GM21515 (cell line): ENCODE measurements around the gene NHS.
A peak's percentile ranks its signal among the peaks of the same experiment; 100 is the strongest.

ENCODE experiments used
- ATAC-seq: cut with Tn5 transposase; IDR thresholded peaks from one replicate; pipeline ENCODE4 v1.9.1; 2021; ENCODE audit not compliant: unreplicated experiment

The NHS gene

DNA sequence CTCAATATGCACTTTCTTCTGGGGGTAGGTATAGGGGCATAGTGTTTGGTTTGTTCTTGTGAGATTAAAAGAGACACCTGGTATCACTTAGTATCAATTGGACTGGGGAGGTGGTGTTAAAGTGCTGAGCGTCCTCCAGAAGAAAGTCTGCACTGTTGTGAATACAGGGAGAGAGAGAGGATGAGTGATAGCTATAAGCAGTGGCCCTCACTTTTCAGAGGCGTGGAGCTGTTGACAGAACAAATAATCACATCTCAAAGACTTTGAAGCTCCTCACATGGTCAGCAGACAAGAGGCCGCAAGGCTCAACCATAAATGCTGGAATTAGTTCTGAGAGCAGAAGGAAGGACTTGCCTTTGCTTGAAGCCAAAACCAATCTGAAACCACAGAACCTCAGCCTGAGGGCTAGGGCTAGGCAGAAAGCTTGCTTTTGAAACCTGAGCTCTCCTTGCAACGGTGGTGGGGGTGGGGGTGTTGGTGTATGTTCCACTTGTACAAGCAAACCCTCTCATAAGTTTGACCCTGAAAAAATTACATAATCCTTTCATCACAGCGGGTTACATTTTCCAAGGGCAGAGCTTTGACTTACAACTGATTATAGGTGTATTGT lies 239.1 kb downstream of the NHS start:
- ATAC-seq, result peak; percentile 76

DNA sequence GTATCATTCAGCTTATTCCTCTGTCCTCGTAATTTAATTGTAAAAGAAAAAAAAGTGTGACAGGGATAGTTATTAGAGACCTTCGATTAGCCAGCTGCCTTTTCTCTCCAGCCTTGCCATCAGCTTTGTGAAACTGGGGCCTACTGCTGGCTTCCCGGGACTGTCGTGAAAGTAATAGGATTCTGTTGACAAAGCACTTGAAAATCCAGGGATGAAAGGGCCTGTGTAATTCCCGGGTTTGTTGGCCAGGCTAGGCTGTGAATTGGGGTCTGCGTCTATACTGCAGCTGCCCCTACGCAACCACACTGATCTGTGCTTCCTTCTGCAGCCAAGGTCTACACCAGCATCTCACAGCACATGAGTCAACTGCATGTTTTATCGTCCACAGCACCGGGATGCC lies 241.9 kb downstream of the NHS start:
- no peak for ATAC-seq

DNA sequence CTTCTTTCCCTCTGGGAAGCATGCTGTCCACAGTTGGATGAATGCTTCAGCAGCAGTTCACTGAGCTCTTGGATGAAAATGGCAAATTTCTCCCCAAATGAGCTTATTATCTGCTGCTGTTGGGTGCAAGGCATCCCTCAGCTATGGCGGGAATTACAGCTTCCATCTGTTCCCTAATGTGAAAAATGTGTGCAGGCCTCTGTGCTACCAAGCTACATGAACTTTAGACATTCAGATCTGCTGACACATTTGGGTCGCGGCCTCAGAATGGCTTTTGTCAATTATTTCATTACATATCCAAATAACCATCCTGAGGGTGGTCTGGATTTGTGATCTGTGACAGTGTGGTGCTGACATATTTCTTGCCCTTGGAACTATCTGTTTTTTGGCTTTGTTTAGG lies 242.8 kb downstream of the NHS start:
- ATAC-seq, result no peak

DNA sequence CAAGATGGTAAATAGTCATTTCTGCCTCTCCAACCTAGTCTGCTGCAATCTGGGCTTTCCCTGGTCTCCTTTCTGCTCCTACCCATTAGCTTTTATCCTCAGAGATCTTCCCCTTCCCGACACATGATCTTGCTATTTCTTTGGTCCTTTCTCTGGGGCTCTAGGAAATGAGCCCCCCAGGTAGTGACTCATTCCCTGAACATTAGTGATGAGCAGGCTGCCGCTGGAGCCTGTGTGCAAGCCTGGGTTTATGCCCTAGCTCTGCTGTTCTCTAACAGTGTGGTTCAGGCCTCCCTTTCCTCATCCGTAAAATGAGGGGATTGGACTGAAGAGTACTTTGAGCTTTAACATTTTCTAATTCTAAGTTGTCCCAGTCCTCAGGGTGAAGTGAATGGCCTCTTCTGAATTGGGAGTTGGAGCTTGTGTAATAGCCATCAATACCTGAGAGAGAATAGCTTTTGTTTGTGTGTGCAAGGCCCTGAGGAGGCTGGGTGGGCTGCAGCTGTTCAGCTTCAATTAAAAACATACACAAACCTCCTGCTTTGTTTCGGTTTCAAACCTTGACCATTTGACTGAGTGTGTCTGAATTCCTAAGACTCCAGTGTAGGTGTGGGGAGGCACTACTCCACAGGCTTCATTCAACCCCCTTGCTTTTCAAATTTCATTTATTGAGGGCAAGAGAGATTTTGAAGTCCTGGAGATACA lies 246.7 kb downstream of the NHS start:
- no peak for ATAC-seq

DNA sequence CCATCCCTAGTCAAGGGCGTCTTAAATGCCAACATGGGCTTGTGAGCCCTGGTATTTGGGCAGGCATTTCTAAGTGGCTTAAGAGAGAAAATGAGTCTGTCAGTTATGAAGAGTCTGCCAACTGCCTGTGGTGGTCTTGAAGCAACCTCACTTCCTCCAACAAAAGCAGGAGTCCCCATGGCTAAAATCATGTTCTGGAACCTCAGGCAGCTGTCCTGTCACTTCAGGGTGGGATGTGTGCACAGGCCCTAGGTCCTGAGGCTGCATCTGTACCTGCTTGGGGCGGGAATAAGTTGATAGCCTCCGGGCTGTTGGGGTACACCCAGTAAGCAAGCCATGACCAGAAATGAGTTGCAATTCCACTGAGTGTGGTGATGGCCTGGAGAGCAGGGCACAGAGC lies 247.3 kb downstream of the NHS start:
- ATAC-seq, result no peak

DNA sequence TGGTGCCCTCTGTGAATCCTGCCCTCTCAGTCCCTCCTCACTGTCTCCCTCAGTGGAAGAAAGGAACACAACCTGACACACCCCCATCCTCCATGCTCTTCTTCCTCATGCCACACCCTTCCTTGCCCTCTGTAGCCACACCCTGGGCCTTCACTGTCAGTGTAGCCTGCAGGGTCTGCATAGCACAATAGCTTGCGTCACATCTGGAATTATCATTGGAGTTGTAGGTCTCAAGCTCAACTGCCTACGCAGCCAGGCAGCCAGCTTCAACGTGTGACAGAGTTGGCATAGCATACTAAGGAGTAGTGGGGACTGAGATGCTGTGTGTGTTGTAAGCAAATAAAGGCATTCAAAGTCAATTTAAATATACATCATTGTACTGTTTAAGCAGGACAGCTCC lies 248.8 kb downstream of the NHS start:
- no peak for ATAC-seq

DNA sequence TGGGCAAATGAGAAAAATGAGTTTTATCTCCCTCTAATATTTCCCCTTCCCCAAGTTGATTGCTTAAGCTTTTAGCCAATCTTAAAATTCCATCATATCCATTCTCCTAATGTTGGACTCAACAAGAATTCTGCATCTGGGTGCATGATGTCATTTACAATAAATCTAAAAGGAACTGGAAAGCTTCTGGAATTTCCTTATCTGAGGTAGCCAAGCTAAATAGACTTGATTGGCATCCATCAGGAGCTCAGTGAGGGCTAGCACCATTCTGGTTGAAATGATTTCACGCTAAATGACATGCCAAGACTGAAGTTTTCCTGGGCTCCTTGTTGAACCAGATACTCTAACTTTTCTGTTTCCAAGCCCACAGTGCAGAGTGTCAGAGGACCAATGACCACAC lies 252.0 kb downstream of the NHS start:
- ATAC-seq, result no peak

DNA sequence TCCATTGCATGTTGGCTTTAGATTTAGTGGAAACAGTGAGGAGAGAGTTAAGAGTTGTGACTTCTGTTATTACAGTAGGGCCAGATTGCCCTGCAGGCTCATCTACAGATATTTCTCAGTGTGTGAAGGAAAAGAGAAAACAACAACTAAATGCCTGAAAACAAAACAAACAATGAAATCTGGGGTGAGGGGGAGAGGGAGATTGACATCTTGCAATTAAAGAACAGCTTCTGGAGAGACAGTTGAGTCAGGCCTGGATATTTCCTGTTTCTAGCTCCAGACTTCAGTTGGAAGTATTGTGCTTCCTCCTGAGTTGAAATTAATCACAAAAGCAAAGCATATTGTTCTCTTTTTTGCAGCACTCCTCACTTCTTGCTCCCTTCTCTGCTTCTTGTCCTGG lies 254.0 kb downstream of the NHS start:
- ATAC-seq, result no peak

DNA sequence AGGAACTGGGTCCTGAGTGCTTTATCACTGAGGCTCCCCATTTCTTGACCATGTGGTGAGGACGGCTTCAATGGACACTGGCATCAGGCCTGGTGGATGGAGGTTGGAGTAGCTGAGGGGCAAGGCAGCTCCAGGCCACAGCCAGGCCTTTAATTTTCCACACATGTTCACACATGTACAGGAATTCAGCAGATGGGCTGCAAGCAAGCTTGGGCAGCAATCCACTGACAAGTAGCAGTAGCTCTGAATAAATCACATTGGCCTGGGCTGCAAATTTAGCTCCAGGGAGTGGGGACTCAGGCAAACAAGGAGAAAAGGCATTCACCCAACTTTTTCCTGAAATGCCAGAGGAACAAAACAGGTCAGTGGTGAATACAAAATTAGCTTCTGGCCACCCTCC lies 254.5 kb downstream of the NHS start:
- no peak for ATAC-seq

DNA sequence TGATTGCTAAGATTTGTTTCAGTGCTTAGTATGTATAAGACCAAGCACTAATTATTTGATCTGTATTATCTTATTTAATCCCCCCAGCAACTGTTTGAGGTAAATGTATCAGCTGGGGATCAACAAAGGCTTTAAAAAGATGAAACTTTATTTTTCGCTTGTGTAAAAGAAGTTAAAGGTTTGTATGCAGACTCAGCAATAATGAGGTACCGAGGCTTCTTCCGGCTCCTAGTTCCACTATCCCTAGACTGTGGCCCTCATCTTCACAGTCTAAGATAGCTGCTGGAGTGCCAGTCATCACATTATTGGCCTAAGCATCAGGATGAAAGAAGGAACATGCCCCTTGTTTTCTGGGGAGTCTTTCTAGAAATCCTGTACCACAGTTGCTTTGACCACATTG lies 256.6 kb downstream of the NHS start:
- ATAC-seq, result no peak

DNA sequence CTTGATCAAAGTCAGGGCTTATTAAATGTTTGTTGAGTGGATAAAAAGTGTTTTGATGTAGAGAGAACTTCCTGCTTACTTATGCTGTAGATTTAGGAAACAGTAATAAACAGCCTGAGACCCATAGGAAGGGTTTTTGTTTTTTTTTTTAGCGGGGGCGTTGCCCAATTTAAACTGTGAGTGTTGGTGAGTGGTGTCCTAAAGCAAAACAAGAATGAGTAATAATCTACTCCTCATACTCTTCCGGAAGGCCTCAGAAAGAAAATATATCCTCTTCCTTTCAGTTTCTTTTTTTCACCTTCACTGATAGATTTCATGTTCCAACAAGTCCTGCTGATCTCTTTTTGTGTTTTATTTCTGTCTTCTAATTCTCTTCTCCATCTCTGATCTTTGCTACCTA lies 257.9 kb downstream of the NHS start:
- no peak for ATAC-seq

DNA sequence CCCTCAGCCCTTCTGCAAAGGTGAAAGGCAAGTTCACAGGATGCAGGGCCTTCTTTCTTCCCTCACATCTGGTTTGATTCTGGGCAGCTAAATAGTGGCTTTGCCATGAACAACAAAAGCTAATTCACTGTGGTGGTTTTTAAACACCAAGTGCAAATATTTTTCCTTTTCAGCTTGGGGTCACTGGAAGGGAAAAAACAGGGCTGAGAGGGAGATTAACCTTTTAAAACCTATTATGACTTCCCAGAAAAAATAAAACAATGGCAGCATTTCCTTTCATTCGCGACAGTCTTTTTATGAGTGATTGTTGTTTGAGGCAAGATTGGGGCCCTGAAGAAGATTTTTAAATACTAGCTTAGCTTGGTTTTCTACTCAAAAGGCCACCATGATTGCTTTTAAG lies 258.5 kb downstream of the NHS start:
- ATAC-seq, result no peak

DNA sequence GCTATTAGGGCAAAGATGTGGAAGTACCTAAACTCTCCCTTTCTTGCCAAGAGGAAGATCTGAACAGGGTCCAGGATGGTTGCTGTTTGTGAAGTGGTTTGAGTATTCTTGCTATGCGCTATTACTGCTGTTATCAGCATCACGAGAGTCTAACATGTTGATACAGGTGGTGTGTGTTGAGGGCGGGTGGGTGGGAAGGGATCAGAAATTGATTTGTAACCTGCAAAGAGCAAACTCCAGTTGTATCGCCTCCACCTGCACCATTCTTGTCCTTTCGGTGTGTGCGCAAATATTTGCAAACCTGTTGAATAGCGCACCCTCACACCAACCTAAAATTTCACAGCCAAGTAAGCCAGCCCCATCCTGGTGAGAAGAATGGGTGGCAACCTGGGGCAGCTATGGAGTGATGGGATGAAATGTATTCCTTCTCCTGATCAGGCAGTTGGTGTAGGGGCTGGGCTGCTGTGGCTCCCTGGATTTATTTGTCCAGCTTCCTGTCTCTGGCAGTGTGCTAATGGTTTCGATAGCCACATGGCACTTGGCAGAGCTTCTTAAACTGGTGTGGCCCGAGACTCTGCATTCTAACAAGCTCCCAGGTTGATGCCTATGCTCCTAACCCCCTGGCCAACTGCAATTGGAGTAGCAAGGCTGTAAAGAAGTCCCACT lies 259.7 kb downstream of the NHS start:
- ATAC-seq, result no peak

DNA sequence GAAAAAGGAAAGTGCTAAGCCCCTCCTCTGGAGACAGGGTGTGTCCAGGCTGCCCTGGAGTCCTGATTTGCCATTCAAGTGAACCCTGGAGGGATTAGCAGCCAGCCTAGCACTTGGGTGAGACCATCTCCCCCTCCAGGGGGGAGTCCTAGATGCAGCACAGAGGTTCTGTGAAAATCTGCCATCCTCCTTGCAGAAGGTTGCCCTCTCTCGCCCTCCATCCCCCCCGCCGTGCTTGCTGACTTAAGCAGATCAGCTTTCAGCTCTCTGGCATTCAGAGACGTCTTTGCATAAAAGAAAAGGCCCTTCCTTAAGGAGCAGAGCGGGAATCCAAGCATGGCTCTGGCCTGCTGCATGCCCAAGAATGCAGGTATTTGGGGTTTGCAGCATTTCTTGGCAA lies 260.2 kb downstream of the NHS start:
- no peak for ATAC-seq

DNA sequence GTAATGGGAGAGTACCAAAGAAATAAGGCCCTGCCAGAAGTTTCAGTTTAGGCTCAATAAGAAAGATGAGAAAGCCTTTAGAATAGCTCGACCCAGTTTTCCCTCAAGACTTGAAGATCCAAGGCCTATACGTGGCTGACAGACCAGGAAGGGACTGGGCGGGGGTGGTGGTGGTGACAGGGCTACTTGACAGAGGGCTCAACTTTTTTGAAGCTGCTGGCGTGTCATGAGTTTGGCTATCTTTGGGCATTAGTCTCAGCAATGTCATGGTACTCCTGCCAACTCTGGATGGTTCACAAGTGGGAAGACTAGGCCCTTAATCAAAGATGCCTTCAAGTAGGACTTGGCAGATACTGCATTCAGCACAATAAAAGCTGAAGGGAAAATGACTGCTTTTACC lies 262.2 kb downstream of the NHS start:
- ATAC-seq, result no peak

DNA sequence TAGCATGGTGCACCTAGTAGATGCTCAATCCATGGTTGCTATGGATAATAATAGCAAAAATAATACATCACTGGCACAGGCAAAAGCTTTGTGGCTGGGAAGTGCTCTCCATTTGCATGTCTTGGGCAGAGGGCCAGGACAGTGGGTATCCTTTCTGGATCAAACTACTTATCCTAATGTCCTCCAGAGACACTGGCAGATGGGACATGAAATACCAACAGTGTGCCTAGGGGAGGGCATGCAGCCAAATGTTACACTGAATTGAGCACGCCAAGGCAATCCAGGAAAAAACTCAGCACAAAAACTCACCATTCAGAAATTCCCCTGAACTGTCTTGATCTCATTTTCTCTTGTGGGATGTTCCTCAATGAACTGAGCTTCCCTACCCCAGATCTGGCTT lies 263.7 kb downstream of the NHS start:
- no peak for ATAC-seq

DNA sequence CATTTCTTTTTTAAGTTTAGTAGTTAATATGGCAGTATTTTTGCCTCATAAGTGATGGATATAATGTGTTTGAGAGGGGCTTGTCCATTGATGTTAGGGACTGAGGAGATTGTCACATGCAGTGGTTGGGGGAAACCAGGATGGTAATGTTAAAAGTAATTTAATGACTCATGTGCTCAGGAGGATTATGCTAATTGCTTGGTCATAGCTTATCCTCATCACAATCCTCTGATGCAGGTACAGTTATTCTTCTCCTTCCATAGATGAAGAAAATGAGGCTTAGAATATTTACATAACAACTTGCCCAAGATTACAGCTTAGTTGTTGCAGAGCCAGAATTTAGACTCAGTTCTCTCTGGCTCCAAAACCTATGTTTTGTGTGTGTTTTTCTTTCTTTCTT lies 267.9 kb downstream of the NHS start:
- ATAC-seq, result no peak

DNA sequence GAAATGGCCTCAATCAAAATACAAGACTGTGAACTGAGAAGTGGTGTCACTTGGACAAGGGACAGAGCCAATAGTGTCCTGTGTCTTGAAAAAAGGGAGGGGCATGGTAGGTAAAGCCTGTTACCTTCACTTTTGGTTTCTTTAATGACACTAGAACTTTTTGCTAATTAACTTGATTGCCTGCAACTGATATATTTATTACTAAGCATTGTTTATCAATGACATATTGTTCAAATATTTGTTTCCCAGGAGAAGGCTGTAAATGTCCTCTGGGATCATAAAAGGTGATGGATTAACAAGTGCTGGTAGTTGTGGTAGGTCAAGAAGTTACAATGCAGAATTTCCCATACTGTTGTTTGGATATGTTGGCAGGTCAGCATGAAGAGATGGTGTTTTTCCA lies 268.5 kb downstream of the NHS start:
- no peak for ATAC-seq

DNA sequence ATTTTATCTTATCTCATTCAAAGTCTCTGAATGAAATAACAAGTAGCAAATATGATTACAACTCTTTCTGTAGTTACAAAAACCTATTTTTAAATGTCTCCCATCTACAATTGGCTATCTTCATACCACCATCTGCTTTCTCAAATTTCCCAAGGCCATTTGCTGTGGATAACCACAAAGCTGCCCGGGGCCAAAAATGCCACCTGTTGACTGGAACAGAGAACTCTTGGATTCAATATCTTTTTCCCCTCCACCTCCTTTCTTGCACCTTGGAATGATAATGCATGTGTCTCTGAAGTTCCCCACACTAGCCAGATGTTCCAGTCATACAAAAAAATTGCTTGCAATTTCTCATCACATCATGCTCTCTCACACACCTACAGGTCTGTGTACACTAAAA lies 269.0 kb downstream of the NHS start:
- no peak for ATAC-seq

DNA sequence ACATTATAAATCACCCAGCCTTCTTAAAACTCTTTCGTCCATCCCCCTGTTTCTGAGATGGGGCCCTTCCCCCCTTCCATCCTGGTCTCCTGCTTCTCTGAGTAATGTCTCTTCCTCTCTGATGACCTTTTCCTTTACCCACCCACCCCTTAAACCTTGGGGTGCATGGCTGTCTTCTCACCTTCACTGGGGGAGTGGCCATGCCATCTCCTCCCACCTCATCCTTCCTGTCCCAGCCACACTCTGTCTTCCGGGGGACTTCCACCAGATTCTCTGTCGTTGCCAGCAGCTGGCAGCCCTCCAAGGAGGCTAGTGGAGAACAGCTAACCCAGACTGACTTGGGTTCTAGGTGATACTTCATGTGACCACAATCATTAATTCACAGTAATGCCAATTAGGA lies 279.1 kb downstream of the NHS start:
- no peak for ATAC-seq

DNA sequence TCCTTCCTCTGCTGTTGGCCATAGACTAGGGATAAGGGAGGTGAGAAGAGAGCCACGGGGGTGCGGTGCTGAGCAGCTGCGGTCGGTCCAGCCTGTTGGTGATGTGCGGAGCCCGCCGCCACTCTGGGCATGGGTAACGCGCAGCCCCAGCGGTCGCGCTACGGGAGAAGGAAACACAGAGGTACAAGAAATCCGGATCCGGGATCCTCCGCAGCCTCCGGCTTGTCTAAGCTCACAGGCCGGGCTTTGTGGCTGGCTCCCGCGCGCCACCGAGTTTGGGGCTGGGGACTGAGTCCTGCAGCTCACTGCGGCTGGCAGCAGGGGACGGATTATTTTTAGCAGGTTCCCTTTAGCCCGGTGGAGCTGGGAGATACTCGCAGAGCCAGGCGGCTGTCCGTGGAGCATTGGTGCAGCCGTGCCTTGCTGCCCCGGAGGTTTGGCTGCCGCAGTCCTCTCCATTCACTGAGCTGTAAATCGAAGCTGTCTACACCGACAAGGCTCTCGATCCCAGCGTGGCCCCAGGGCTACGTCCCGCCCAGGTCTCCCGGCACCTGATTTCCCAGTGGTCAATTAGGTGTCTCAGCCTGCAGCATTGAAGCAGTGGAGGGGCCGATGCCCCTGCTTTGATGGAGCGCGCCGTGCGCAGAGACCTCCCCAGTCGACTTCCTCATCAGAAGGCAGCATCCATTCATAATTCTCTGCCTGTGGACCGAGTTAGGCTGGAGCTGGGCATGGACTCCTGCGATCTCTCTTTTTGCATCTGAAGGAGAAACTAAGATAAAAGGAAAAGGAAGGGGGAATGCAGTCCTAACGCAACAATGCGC lies 280.4 kb downstream of the NHS start:
- ATAC-seq, result no peak

DNA sequence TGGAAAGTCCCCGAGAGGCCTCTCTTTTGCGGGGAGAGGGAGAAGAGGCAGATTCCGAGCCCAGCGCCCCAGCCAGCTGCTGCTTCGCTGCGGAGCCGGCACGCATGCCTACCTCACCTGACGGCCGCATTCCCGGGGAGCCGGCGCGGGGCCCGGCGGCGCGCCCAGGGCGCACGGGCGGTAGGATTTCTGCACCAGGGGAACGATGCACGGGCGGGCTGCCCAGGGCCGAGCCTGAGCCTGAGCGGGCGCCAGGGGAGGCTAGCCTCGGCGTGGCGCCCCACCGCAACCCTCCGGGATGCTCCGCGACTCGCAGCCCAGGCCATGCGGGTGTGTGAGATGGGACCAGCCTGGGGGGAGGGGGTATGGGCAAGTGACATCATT lies 281.0 kb downstream of the NHS start:
- no peak for ATAC-seq
